Naive thymus-derived CD4-positive, alpha-beta T cell (primary cell): Measurements from ENCODE around the gene VGF. TPM values are rescaled to one million over a fixed set of nuclear protein-coding genes. Genes with fewer than 3 reads are reported as not detected.

Source experiments
- microRNA-seq: library from miRNA; unstranded; fragments of <30 nt; microRNA quantifications from one replicate; pipeline ENCODE4 v1.2.0, GENCODE V29; 2022; ENCODE audit warnings: borderline microRNAs expressed
- polyA plus RNA-seq, 2 donors: library from polyadenylated mRNA; unstranded; fragments of 300-500 nt; fragmentation: Illumina TruSeq; gene quantifications; one replicate each; pipeline ENCODE4 v1.2.3, GENCODE V29; 2021
- total RNA-seq, 6 experiments: library from RNA in 5 of 6; stranded (reverse) in 5 of 6; gene quantifications; 1 replicate in 5 of 6; 2 replicates in 1 of 6; pipeline ENCODE4 v1.2.3 and lab custom pipeline; 2021 to 2026

The VGF gene
- total and polyA plus RNA-seq, 7 experiments from 2014 or later, result 0.19 TPM; not detected in 6

Small RNA genes within 50 kb of the gene (microRNA-seq; reads per million reads assigned to microRNA genes)
- gene MIR4653, result not detected

Other genes starting within 250 kb of the VGF start
- gene MUC3A, start 216.0 kb downstream of the VGF start, total RNA-seq, result not detected
- gene MUC3A, start 216.0 kb downstream of the VGF start, polyA plus RNA-seq, result not detected
- gene MUC12, start 196.0 kb downstream of the VGF start, total RNA-seq, result not detected
- gene MUC12, start 196.0 kb downstream of the VGF start, polyA plus RNA-seq, result not detected
- gene MUC17, start 145.5 kb downstream of the VGF start, total RNA-seq, result not detected
- gene MUC17, start 145.5 kb downstream of the VGF start, polyA plus RNA-seq, result not detected
- gene TRIM56, start 80.1 kb downstream of the VGF start, total RNA-seq, result 10 to 100 TPM; 49.6 to 72.3 (median 68.0) TPM
- gene TRIM56, start 80.1 kb downstream of the VGF start, polyA plus RNA-seq, result 10 to 100 TPM in 1 of 2 donors, 1 to 10 TPM in 1; 5.3 to 17.0 TPM
- under 1 TPM in 3 of 5 experiments, not detected in 2; 0.08 to 0.56 (median 0.36) TPM for gene SERPINE1, start 38.5 kb downstream of the VGF start, total RNA-seq
- gene SERPINE1, start 38.5 kb downstream of the VGF start, polyA plus RNA-seq, result not detected
- 10 to 100 TPM in 1 of 5 experiments, 1 to 10 TPM in 4; 6.2 to 39.4 (median 8.3) TPM for gene AP1S1, start 11.1 kb downstream of the VGF start, total RNA-seq
- gene AP1S1, start 11.1 kb downstream of the VGF start, polyA plus RNA-seq, result 1 to 10 TPM; 3.3 to 6.9 TPM
- gene NAT16, start 14.7 kb upstream of the VGF start, total RNA-seq, result not detected
- gene NAT16, start 14.7 kb upstream of the VGF start, polyA plus RNA-seq, result not detected
- not detected for gene MOGAT3, start 35.5 kb upstream of the VGF start, total RNA-seq
- gene MOGAT3, start 35.5 kb upstream of the VGF start, polyA plus RNA-seq, result not detected
- 10 to 100 TPM; 18.5 to 88.4 (median 44.2) TPM for gene PLOD3, start 52.0 kb upstream of the VGF start, total RNA-seq
- 10 to 100 TPM; 15.7 to 25.4 TPM for gene PLOD3, start 52.0 kb upstream of the VGF start, polyA plus RNA-seq
- gene ZNHIT1, start 52.6 kb upstream of the VGF start, total RNA-seq, result 10 to 100 TPM; 32.1 to 72.1 (median 37.6) TPM
- 10 to 100 TPM; 39.9 to 57.3 TPM for gene ZNHIT1, start 52.6 kb upstream of the VGF start, polyA plus RNA-seq
- 10 to 100 TPM; 22.9 to 58.6 (median 27.4) TPM for gene CLDN15, start 72.2 kb upstream of the VGF start, total RNA-seq
- gene CLDN15, start 72.2 kb upstream of the VGF start, polyA plus RNA-seq, result 1 to 10 TPM in 1 of 2 donors, under 1 TPM in 1; 0.51 to 3.3 TPM
- 100 to 1,000 TPM in 4 of 5 experiments, 10 to 100 TPM in 1; 79.8 to 121 (median 107) TPM for gene FIS1, start 79.5 kb upstream of the VGF start, total RNA-seq
- 100 to 1,000 TPM; 234 to 253 TPM for gene FIS1, start 79.5 kb upstream of the VGF start, polyA plus RNA-seq
- 1 to 10 TPM; 3.7 to 7.4 (median 4.8) TPM for gene IFT22, start 156.2 kb upstream of the VGF start, total RNA-seq
- 10 to 100 TPM in 1 of 2 donors, 1 to 10 TPM in 1; 6.7 to 12.3 TPM for gene IFT22, start 156.2 kb upstream of the VGF start, polyA plus RNA-seq
- gene COL26A1, start 197.3 kb upstream of the VGF start, total RNA-seq, result under 1 TPM in 1 of 5 experiments, not detected in 4; 0.24 TPM
- not detected for gene COL26A1, start 197.3 kb upstream of the VGF start, polyA plus RNA-seq